Stimulated activated CD4-positive, alpha-beta T cell treated with anti-CD3 and anti-CD28 coated beads, Interleukin-15, amount 100 ng/mL, for 24 hours (primary cell): ENCODE data around the gene BRD3.

Experiments
- DNase-seq: peaks from one replicate; pipeline ENCODE4 v3.0.0-alpha.2; 2020

Gene BRD3

DNA sequence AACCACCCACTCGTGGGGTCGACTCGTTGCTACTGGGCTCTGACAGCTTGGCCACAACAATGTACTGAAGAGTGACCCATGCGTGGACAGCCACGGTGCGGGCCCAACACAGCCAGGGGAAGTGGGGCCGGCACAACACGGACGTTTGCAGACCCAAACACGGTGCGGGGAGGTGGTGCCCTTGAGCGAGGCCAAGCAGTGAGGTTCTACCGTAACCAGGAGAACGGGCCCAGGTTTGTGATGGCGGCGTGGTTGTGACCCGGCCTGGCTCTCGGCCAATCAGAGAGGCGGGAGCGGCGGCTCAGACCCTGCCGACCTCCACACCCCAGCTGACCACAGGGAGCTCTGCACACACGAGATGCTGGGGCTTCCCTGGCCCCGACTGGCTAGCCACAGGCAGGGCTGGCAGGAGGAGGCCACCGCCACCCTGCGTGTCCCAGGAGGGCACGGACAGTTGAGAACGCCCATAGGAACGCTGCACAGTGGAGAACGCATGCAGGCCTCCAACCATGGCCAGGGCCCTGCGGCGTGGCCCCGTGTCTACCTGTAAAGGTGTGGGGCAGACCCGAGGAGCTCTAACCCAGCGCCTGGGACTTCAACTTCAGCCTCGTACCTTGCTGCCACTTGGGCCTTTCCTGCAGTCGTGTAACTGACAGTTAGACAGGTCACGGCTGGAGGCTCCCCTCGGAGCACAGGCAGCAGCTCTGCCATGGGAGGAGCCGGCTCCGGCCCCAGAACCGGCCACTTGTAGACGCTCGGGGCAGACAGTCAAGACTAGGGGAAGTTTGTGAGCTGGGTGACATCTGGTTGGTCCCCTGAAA lies 13.7 kb downstream of the BRD3 start:
- no peak for DNase-seq

DNA sequence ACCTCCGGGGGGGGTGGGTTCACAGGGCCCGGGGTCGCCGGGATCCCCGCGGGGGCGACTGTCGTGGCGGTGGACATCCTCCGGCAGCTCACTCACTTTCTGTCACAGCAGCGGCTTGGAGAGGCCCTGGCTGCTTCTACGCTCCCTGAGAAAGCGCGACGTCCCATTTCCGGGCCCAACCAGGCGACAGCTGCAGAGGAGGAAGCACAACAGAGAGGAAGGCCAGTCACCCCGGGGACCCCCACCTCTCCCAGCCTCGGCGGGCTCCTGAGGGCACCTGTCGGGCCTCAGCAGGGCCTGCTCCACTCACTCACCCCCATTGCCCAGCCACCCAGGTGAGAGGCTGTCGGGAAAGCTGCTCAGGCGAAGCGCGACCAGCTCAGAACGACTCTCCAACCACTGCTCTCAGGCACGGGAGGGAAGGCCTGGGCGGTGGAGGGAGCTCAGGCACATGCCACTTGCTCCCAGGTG lies 14.4 kb downstream of the BRD3 start:
- DNase-seq = no peak

DNA sequence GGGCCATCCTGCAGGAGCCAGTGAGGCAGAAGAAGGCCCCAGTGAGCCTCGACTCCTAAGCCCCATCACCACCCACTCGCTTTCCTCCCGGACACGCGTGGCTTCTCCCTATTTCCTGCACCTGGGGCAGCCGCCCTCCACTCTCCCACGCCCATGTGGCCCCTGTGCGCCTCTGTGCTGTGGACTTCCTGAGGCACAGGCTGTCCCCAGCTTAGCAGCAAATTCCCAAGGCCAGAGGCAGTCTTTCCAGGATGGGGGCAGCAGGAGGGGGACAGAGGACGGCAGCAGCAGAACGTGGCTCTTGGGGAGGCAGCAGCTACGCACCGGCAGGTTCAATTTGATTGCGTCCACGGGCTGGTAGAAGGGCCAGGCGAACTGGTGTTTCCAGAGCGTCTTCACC lies 14.9 kb downstream of the BRD3 start:
- no peak for DNase-seq

DNA sequence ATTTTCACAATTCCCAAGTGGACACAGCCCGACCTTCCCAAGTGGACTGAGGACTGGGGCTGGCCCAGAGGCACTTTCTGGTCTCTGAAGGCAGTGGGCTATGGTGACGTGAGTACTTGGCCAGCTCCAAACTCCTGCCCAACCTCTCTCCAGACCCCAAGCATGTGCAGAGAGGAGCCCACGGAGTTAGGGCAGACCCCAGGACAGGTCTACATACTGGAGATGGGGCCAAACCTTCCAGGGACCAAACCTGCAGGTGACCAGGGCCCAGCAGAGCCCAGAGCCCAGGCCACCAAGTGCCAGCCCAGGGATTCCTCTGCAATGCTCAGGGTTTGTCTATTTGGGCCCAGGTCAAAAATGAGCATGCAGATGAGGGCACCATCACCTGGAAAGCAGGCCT lies 15.3 kb downstream of the BRD3 start:
- no peak for DNase-seq

DNA sequence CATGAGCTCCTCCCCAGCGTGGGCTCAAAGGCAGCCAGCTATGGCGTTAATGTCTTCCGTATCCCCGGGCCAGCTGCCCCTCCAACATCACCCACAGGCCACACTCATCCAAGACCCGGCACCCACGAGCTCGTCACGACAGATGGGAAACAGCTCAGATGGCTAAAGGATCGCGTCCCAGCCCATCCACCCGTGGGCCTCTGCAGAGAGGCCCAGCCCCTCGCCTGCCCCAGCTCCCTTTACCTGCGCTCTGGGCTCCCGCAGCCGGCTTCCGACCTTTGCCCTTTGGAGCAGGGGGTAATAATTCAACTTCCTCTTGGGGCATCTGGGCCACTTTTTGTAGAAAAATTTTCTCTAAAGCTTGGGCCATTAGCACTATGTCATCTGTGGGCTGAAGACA lies 16.5 kb downstream of the BRD3 start:
- DNase-seq = no peak

DNA sequence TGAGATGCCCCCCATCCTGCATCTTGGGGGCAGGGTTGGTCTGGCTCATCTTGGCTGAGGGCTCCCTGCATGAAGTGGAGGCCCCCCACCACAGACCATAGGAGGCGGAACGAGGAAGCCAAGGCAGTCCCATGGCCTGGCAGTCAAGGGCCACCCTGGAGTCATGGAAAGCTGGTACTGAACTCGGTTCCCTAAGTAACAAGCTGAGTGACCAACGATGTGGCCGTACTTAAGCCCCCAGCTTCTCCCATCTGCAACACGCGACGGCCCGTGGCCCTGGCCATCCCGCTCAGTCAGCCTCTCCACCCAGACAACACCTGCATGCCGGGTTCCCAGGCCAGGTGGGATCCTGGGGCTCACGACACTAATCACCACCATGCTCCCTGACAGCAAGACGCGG lies 17.1 kb downstream of the BRD3 start:
- no peak for DNase-seq

DNA sequence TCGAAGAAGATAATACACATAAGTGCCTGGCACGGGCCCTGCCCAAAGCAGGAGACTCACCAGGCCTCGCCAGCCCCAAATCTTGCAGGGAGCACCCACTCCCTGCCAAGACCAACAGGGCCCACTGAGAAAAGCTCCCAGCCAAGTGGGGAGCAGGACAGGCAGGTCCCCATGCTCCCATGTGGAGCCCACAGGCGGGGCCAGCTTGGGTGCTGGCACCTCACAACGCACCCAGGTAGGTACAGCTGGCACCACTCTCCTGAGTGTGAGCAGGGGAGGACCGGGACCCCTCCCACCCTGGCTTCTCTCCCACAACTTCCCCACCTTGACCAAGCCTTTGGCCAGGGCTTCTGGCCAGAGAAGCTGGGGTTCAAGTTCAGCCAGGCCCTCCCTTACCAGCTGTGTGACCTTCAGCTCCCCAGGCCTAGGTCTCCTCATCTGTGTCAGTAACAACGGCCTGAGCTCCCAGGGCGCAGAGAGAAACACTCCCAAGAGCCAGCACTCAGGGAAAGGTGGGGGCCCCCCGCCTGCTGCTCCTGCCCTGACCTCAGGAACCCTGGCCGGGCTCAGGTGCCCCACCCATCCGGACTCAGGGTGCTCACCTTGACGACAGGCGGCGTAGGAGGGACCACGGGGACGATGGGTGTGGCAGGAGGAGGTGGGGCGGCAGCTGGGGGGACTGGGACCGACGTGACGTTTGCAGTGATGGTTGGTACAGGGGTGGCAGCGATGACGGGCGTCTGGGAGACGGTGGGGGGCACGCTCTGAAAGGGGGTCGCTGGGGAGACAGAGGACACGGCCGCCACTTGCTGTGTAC lies 17.8 kb downstream of the BRD3 start:
- DNase-seq = no peak

DNA sequence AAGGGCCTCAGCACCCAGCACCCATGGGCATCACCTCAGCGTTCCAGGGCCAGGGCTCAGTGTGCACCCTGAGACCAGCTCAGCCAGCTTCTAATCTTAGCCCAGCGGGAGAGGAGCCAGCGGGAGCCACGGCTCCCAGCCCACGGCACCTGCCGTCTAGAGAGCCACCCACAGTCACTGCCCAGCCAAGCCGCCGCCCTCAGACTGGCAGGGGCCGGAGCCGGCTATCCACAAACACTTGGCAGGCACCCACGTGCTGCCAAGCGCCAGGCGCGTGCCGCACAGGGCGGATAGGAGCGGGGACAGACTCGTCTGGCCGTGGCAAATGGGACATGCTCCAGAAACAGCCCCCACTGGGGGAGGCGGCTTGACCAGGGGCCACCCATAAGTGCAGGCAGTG lies 18.6 kb downstream of the BRD3 start:
- no peak for DNase-seq

DNA sequence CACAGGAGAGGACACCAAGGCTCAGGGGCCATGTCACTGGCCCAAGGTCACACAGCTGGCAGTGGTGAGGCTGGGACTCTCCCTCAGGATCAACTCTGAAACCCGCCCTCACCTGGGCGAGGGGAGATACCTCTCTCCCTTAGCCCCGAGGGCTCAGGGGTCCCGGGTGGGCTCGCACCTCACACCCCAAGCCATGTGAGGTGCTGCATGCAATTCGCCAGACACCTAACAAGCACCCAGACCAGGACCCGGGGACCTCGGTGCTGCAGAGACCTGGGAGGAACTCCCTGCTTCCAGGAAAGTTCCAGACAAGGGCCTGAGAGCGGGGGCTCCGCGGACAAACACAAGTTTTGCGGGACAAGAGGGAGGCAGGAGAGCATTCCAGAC lies 19.3 kb downstream of the BRD3 start:
- DNase-seq = no peak

DNA sequence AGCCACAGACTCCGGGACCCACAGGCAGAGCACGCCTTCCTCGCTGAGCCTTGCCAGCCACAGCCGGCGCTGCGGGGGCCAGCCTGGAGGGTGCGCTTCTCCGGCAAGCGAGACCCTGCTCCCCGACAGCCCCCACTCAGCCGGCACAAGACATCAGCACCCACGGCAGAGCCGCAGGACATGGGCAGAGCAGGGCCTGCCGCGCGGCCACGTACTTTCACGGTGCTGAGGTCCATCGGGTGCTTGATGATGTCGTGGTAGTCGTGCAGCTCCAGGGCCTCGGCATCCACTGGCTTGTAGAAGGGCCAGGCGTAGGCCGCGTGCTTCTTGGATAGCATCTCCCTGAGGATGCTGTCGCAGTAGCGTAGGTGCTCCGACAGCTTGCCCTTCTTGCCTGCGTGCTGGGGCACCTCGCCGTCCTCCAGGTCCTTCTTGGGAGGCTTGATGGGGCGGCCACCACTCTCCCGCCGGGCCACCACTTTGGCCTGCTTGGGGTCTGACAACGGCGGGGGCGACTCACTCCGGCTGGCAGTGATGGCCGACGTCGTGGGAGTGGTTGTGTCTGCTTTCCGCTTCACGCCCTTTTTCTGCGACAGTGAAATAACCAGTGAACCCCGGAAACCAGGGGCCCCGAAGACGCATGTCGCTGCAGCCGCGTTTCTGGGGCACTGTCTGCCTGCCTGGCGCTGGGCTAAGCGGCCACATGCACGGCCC lies 19.8 kb downstream of the BRD3 start:
- DNase-seq = no peak

DNA sequence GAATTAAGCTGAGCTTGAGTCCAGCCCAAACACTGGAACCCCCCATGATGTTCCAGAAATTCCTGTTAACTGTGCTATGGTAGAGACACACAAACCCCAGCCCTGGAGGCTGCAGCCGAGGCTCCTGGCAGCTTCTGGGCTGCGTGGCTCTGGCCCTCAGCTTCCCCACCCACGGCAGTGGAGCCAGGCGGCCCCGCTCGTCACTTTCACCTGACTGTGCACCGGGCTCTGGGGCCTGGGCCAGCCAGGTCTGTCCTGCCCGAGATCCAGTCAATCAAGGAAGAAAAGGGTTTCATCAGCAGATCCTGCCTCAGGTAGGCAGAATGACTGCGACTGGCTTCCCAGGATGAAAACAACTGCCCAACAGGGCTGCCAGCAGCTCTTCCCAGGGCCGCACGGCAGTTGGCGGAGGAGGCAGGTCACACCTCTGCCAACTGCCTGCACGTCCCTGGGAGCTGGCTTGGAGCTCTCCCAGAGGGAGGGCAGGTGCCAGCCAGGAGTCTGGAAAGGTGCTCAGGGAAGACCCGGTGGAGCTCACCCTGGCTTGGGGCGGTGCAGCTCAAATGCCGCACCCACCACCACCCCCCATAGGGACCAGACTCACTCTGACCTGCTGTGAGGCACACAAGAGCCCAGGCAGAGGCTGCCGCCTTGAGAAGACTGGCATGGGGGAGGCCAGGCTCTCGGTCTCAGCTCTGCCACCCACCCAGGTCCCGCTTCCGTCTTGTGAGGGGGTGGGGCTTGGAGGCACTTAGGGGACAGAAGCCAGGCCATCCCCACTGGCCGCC lies 20.7 kb downstream of the BRD3 start:
- no peak for DNase-seq

DNA sequence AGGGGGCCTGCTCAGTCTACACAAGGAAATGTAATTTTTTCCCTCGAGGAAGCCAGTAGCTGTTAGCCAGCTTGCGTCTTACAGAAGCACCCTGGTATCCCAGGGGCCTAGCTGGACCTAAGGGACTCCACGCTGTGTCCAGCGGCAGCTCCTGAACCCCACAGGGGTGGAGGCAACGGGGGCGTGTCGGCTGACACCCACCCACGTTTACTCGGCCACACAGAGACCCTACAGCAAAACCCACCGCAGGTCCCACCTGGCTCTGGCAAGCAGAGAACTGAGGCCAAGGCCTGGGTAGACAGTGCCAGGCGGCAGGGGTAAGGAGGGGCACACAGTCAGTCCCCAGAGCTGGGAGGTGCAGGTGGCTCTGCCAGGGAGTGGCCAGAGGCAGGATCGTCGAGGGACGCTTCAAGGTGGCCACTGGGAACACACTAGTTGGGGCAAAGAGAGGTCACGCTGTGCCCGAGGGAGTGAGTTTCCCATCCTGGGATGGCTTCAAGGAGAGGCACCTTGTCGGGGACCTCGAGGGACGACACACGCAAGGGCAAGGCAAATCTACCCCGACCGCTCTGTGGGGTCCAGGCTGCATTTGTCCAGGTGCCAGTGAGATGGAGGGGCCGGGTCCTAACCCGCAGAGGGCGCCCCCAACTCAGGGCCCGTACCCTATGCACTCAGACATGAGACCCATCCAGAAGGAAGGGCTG lies 21.8 kb downstream of the BRD3 start:
- no peak for DNase-seq

DNA sequence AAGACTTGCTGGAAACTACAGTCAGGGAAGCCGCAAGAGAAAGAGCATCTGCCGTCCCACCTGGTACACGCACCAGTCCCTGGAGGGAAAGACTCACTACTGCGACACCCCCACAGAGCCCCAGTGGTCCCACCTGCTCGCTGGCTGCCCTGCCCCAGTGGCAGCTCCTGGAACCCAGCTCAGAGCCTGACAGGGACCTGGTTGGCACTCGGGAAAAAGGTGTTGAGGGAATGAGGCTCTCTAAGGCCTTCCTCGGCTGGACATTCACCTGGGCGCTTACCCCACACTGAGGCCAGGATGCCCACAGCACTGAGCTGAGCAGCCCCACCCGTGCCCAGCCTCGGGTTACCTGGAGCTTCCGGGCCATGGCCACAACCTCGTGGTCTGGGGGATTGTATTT lies 22.9 kb downstream of the BRD3 start:
- DNase-seq = no peak

DNA sequence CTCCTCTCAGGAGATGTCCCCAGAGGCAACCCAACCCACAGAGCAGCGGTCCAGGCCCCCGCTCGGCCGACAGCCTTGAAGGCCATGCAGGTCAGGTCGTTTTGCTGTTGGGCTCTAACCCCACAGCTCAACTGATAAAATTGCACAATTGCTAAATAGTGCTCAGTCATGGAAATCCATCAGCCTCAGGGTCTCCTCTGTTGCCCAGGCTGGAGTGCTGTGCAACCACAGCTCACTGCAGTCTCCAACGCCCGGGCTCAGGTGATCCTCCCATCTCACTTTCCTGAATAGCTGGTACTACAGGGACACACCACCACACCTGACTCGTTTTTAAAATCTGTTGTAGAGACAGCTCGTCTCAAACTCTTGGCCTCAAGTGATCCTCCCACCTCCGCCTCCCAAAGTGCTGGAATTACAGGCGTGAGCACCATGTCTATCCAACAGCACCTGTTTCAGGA lies 24.3 kb downstream of the BRD3 start:
- DNase-seq = no peak

DNA sequence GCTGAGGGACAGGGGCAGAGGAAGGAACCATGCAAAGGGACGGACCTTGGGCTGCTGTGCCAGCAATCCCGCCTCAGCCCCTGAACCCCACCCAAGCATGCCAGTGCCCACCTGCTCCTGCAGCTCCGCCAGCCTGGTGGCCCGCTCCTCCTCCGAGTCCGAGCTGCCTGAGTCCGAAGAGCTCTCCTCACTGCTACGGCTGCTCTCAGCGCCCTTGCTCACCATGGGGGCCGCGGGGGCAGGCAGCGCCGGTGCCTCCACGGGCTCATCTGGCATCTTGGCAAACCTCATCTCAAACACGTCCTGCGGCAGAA lies 26.2 kb downstream of the BRD3 start:
- no peak for DNase-seq

DNA sequence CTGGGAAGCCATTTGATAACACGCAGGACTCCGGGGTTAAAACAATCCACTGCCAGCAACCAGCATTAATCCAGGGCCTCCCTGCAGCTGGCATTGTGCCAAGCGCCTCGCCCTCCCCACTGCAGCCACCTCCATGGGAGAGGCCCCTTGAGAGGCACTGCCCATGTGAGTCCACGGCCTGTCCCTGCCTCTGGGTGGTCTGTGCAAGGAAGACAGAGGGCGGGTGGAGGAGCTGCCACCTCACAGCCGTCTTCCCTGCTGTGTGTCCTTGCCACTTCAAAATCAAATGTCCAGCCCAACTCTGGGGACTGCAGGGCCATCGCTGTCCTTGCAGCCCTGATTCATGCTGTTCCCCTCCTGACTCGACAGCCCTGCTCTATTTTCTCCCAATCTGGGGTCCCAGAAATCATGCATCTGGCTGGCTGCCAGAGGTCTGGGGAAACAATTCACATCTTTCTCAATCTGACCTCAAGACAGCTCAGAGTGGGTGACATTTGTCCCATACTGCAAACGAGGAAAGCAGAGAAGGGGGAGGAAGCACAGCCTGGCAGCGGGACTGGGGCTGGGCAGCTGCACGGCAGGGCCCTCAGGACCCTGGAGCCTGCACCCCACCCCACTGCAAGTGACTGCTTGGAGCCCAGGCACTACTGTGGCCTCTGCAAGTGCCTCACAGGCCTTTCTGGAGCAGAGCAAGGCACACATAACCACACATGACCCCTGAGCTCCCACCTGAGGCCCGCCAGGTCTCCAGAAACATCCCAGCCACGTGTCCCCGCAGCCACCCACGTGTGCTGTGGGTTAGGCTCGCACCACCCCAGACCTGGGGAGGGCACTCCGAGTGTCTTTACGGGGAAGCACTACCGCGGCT lies 26.8 kb downstream of the BRD3 start:
- no peak for DNase-seq

DNA sequence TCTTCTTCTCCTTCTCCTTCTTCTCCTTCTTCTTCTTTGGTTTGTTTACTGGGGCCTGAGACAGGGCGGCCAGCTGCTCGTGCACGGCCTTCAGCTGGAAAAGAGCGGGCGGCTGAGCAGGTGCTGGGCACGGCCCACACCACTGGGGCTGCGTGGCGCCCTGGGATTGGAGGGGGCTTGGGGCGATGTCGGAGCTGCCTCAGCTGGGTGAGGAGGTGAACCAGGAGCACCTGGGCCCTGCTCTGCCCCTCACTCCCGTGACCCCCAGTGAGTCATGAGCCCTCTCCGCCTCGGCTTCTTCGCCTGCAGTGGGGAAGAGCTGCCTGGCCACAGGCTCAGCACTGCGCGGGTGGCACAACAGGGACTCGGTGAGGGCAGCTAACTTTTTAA lies 27.7 kb downstream of the BRD3 start:
- no peak for DNase-seq

DNA sequence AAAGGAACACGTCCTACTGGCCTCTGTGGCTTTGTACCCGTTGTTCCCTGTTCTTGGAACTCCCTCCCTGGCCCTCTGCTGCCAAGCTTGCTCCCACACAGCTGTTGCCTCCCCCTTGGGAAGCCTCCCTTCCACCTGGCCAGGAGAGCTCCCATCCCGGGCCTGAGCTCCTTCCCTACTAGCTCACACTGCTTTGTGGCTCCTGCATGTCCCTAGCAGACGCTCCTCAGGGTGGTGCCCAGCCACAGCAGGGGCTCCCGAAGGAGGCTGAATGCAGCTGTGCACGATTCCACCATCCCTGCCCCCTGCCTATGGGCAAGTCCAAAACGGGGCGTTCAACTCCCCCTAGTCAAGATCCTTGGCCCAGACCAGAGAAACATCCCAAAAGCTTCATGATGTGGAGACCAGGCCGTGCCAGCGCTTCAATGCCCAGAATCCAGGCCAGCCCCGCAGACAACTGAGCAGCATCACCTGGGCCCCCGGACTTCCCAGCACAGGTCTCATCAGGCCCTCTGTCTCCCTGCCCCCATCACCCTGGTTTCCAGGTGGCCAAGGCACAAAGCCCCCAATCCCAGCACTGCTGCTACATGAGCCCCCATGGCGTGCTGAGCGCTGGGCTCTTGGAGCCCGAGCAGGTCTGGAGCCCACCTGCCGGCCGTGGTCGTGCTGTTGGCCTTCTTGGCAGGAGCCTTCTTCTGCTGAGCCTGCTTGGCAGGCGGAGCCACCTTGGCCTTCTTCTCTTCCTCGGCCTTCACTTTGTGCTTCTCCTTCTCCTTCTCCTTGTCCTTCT lies 28.2 kb downstream of the BRD3 start:
- no peak for DNase-seq

DNA sequence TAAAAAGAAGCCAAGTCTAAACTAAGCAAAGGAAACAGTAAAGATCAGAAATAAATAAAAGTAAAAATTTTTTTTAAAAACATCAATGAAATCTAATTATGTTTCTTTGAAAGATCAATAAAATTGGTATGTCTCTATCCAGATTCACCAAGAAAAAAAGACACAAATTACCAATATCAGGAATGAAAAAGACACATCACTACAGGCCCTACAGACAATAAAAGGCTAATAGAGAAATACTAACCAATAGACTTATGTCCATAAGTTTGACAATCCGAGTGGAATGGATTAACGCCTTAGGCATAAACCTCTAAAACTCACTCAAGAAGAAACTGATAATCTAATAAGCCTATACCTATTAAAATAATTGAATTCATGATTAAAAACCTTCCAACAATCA lies 30.2 kb downstream of the BRD3 start:
- DNase-seq = no peak

DNA sequence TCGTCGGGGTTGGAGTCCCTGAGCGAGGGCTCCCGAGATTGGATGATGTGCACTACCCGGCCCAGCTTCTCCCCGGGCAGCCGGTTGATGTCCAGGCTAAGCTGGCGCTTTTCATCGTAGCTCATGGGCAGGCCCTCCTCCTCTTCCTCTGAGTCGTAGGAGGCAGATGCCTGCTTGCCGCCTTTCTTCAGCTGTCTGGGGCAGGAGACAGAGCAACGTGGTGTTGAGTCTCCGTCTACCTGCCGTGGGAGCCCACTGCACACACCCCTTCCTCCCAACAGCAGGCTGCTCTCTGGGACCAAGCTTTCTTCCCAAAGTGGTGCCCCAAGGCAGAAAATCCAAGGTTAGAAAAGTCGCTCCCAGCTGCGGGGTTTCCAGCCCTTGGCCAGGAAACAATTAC lies 31.7 kb downstream of the BRD3 start:
- DNase-seq = no peak
